Neutrophil (primary cell): ENCODE results near the gene OR56A3.

Source experiments
- H3K27ac ChIP-seq: fragments of 200-600 bp; sonication (generic); 2 replicates; pipeline ENCODE4 v1.5.1; 2016; ENCODE audit warnings: mild to moderate bottlenecking, moderate library complexity
- H3K27me3 ChIP-seq: fragments of 200-600 bp; sonication (generic); 2 replicates; pipeline ENCODE4 v1.6.0; 2016; ENCODE audit warnings: mild to moderate bottlenecking
- H3K36me3 ChIP-seq: fragments of 200-600 bp; sonication (generic); 2 replicates; pipeline ENCODE4 v1.5.1; 2017
- H3K4me1 ChIP-seq, 2 experiments: fragments of 200-600 bp in 1 of 2; sonication (generic) in 1 of 2; 1 replicate in 1 of 2; 2 replicates in 1 of 2; pipeline versions ENCODE4 v1.5.1 to v1.6.1; 2013 to 2016; ENCODE audit warnings: low read depth in 1 of 2, low read length in 1 of 2, mild to moderate bottlenecking in 1 of 2, moderate library complexity in 1 of 2; ENCODE audit not compliant: control insufficient read depth in 1 of 2, insufficient read depth in 1 of 2
- H3K4me3 ChIP-seq, 2 experiments: fragments of 200-600 bp in 1 of 2; sonication (generic) in 1 of 2; 1 replicate in 1 of 2; 2 replicates in 1 of 2; pipeline ENCODE4 v1.5.1; 2013 to 2016; ENCODE audit warnings: low read depth in 1 of 2, low read length in 1 of 2, mild to moderate bottlenecking in 1 of 2, moderate library complexity in 1 of 2
- H3K9me3 ChIP-seq: fragments of 200-600 bp; sonication (generic); 2 replicates; pipeline ENCODE4 v1.5.1; 2016
- CTCF ChIP-seq: fragments of 200-600 bp; sonication (generic); IDR thresholded peaks from 2 replicates; pipeline ENCODE4 v1.5.1; 2016; ENCODE audit warnings: antibody characterized with exemption

The OR56A3 gene

GRCh38 chr11:5923427-5923776, 18.6 kb upstream of the OR56A3 start:
- H3K36me3 ChIP-seq = no peaks in the 10 kb centered on the region
- H3K27ac ChIP-seq = no peak overlapping the region
- no peak overlapping the region for H3K4me3 ChIP-seq
- H3K4me1 ChIP-seq = no peaks in the 10 kb centered on the region
- no peaks in the 10 kb centered on the region for H3K27me3 ChIP-seq
- no peaks in the 10 kb centered on the region for H3K9me3 ChIP-seq
- TF ChIP-seq CTCF = no peak

- no peak overlapping the region for H3K4me3 ChIP-seq
- no peaks in the 10 kb centered on the region for H3K9me3 ChIP-seq
- no peak for TF ChIP-seq CTCF
- no peaks in the 10 kb centered on the region for H3K36me3 ChIP-seq
- no peaks in the 10 kb centered on the region for H3K27me3 ChIP-seq
- H3K4me1 ChIP-seq = no peaks in the 10 kb centered on the region
- no peak overlapping the region for H3K27ac ChIP-seq
These were observed 18.3 kb upstream of the OR56A3 start for GRCh38 chr11:5923794-5924193.

- Histone ChIP-seq H3K4me3 (no peak overlapping the region), H3K36me3 (no peaks in the 10 kb centered on the region), H3K27me3 (no peaks in the 10 kb centered on the region), H3K9me3 (no peaks in the 10 kb centered on the region), H3K27ac (no peak overlapping the region), H3K4me1 (no peaks in the 10 kb centered on the region)
- no peak for TF ChIP-seq CTCF
These were observed 13.8 kb upstream of the OR56A3 start for GRCh38 chr11:5928271-5928670.

- no peak overlapping the region for H3K27ac ChIP-seq
- no peak for TF ChIP-seq CTCF
- no peaks in the 10 kb centered on the region for H3K27me3 ChIP-seq
These were observed 13.2 kb upstream of the OR56A3 start for GRCh38 chr11:5928811-5929210.

GRCh38 chr11:5929571-5930368, 12.3 kb upstream of the OR56A3 start:
- Histone ChIP-seq H3K27me3 (no peaks in the 10 kb centered on the region), H3K36me3 (no peaks in the 10 kb centered on the region), H3K27ac (no peak overlapping the region), H3K4me1 (no peaks in the 10 kb centered on the region), H3K4me3 (no peak overlapping the region), H3K9me3 (no peaks in the 10 kb centered on the region)
- TF ChIP-seq CTCF = no peak

More at GRCh38 chr11:5928811-5929210, 13.2 kb upstream of the OR56A3 start:
- Histone ChIP-seq H3K9me3 (no peaks in the 10 kb centered on the region), H3K4me1 (no peaks in the 10 kb centered on the region), H3K36me3 (no peaks in the 10 kb centered on the region), H3K4me3 (no peak overlapping the region)
